ENCODE measurements around the gene PRDM7.
"Not testable (repeated sequence)": the region's sequence is repeated elsewhere in the genome, so short reads cannot be mapped to it uniquely, and the experiment has no call there.

The PRDM7 gene

GRCh38 chr16:90084215-90084950 lies 7.3 kb upstream of the PRDM7 start:
- H3K27ac Mint-ChIP-seq: no peak overlapping the region
- H3K4me1 Mint-ChIP-seq (ENCODE audit: low read depth): peaks cover 10% of the 10 kb centered on the region
- H3K36me3 Mint-ChIP-seq: no peaks in the 10 kb centered on the region
- H3K4me3 Mint-ChIP-seq: no peak overlapping the region
- no peaks in the 10 kb centered on the region for H3K9me3 Mint-ChIP-seq (ENCODE audit: low read depth)
- H3K27me3 Mint-ChIP-seq: peaks cover 6% of the 10 kb centered on the region

GRCh38 chr16:90083139-90083538 lies 6.0 kb upstream of the PRDM7 start:
- H3K4me3 Mint-ChIP-seq: peak overlapping the region; percentile 89
- no peaks in the 10 kb centered on the region for H3K36me3 Mint-ChIP-seq
- peaks cover 2% of the 10 kb centered on the region for H3K27me3 Mint-ChIP-seq
- peak overlapping the region; percentile 34 for H3K27ac Mint-ChIP-seq
- peaks cover 10% of the 10 kb centered on the region for H3K4me1 Mint-ChIP-seq (ENCODE audit: low read depth)
- H3K9me3 Mint-ChIP-seq (ENCODE audit: low read depth): no peaks in the 10 kb centered on the region

GRCh38 chr16:90081606-90081970 lies 4.5 kb upstream of the PRDM7 start:
- Mint-ChIP-seq H3K27ac (no peak overlapping the region), H3K9me3 (ENCODE audit: low read depth) (no peaks in the 10 kb centered on the region), H3K4me1 (ENCODE audit: low read depth) (peaks cover 22% of the 10 kb centered on the region), H3K27me3 (no peaks in the 10 kb centered on the region), H3K4me3 (peak overlapping the region; percentile 89), H3K36me3 (no peaks in the 10 kb centered on the region)

- H3K4me3 Mint-ChIP-seq: no peak overlapping the region
- no peaks in the 10 kb centered on the region for H3K36me3 Mint-ChIP-seq
- no peak overlapping the region for H3K27ac Mint-ChIP-seq
- H3K4me1 Mint-ChIP-seq (ENCODE audit: low read depth): peaks cover 25% of the 10 kb centered on the region
- H3K27me3 Mint-ChIP-seq: no peaks in the 10 kb centered on the region
- H3K9me3 Mint-ChIP-seq (ENCODE audit: low read depth): no peaks in the 10 kb centered on the region
Measured at GRCh38 chr16:90078579-90078895, 1.4 kb upstream of the PRDM7 start.

- peak overlapping the region; percentile 89 for H3K4me3 Mint-ChIP-seq
- peak overlapping the region; percentile 81 for H3K27ac Mint-ChIP-seq
- no peaks in the 10 kb centered on the region for H3K9me3 Mint-ChIP-seq (ENCODE audit: low read depth)
- peaks cover 21% of the 10 kb centered on the region for H3K4me1 Mint-ChIP-seq (ENCODE audit: low read depth)
- no peaks in the 10 kb centered on the region for H3K27me3 Mint-ChIP-seq
- H3K36me3 Mint-ChIP-seq: no peaks in the 10 kb centered on the region
Measured at GRCh38 chr16:90077757-90078578, 837 bp upstream of the PRDM7 start.

- peaks cover 17% of the 10 kb centered on the region for H3K4me1 Mint-ChIP-seq (ENCODE audit: low read depth)
- H3K27ac Mint-ChIP-seq: no peak overlapping the region
- no peaks in the 10 kb centered on the region for H3K36me3 Mint-ChIP-seq
- no peak overlapping the region for H3K4me3 Mint-ChIP-seq
- no peaks in the 10 kb centered on the region for H3K27me3 Mint-ChIP-seq
- H3K9me3 Mint-ChIP-seq (ENCODE audit: low read depth): no peaks in the 10 kb centered on the region
Measured at GRCh38 chr16:90072442-90073105, 4.6 kb downstream of the PRDM7 start.

GRCh38 chr16:90070440-90070839 lies 6.7 kb downstream of the PRDM7 start:
- no peaks in the 10 kb centered on the region for H3K9me3 Mint-ChIP-seq (ENCODE audit: low read depth)
- H3K4me1 Mint-ChIP-seq (ENCODE audit: low read depth): peaks cover 7% of the 10 kb centered on the region
- no peak overlapping the region for H3K4me3 Mint-ChIP-seq
- no peak overlapping the region for H3K27ac Mint-ChIP-seq
- no peaks in the 10 kb centered on the region for H3K36me3 Mint-ChIP-seq
- no peaks in the 10 kb centered on the region for H3K27me3 Mint-ChIP-seq

- H3K9me3 Mint-ChIP-seq (ENCODE audit: low read depth): no peaks in the 10 kb centered on the region
- no peak overlapping the region for H3K4me3 Mint-ChIP-seq
- H3K27ac Mint-ChIP-seq: no peak overlapping the region
- peaks cover 2% of the 10 kb centered on the region for H3K4me1 Mint-ChIP-seq (ENCODE audit: low read depth)
- no peaks in the 10 kb centered on the region for H3K36me3 Mint-ChIP-seq
- peaks cover 3% of the 10 kb centered on the region for H3K27me3 Mint-ChIP-seq
Measured at GRCh38 chr16:90061437-90061836, 15.7 kb downstream of the PRDM7 start.

GRCh38 chr16:90057738-90058173 lies 19.4 kb downstream of the PRDM7 start:
- Mint-ChIP-seq H3K4me1 (ENCODE audit: low read depth) (peaks cover 2% of the 10 kb centered on the region), H3K27me3 (peaks cover 2% of the 10 kb centered on the region), H3K4me3 (no peak overlapping the region), H3K27ac (no peak overlapping the region), H3K36me3 (peaks cover 14% of the 10 kb centered on the region), H3K9me3 (ENCODE audit: low read depth) (peaks cover 19% of the 10 kb centered on the region)

GRCh38 chr16:90056521-90056920 lies 20.6 kb downstream of the PRDM7 start:
- Mint-ChIP-seq H3K36me3 (peaks cover 14% of the 10 kb centered on the region), H3K9me3 (ENCODE audit: low read depth) (peaks cover 19% of the 10 kb centered on the region)
- not testable (repeated sequence) for H3K27ac Mint-ChIP-seq; H3K4me1 Mint-ChIP-seq (ENCODE audit: low read depth); H3K27me3 Mint-ChIP-seq; H3K4me3 Mint-ChIP-seq

GRCh38 chr16:90055371-90055770 lies 21.8 kb downstream of the PRDM7 start:
- Mint-ChIP-seq H3K27ac (no peak overlapping the region), H3K9me3 (ENCODE audit: low read depth) (peaks cover 19% of the 10 kb centered on the region), H3K27me3 (peaks cover 2% of the 10 kb centered on the region), H3K4me1 (ENCODE audit: low read depth) (peaks cover 2% of the 10 kb centered on the region), H3K4me3 (no peak overlapping the region), H3K36me3 (peaks cover 14% of the 10 kb centered on the region)

- Mint-ChIP-seq H3K4me3 (no peak overlapping the region), H3K9me3 (ENCODE audit: low read depth) (peaks cover 19% of the 10 kb centered on the region), H3K36me3 (peaks cover 14% of the 10 kb centered on the region), H3K27me3 (peaks cover 2% of the 10 kb centered on the region), H3K4me1 (ENCODE audit: low read depth) (peaks cover 2% of the 10 kb centered on the region), H3K27ac (no peak overlapping the region)
Measured at GRCh38 chr16:90054554-90054953, 22.6 kb downstream of the PRDM7 start.

GRCh38 chr16:90053902-90054500 lies 23.1 kb downstream of the PRDM7 start:
- Mint-ChIP-seq H3K27me3 (peaks cover 2% of the 10 kb centered on the region), H3K4me3 (no peak overlapping the region), H3K36me3 (peaks cover 14% of the 10 kb centered on the region), H3K4me1 (ENCODE audit: low read depth) (peaks cover 2% of the 10 kb centered on the region), H3K9me3 (ENCODE audit: low read depth) (peaks cover 19% of the 10 kb centered on the region), H3K27ac (no peak overlapping the region)

- Mint-ChIP-seq H3K4me1 (ENCODE audit: low read depth) (peaks cover 10% of the 10 kb centered on the region), H3K27ac (no peak overlapping the region), H3K27me3 (peaks cover 2% of the 10 kb centered on the region), H3K9me3 (ENCODE audit: low read depth) (peaks cover 19% of the 10 kb centered on the region), H3K36me3 (peaks cover 14% of the 10 kb centered on the region), H3K4me3 (no peak overlapping the region)
Measured at GRCh38 chr16:90050969-90051368, 26.2 kb downstream of the PRDM7 start.

Data from activated naive CD8-positive, alpha-beta T cell (primary cell).